COLO829 (cell line): ENCODE results near the gene NAALADL2.

Experiments
- DNase-seq: peaks from one replicate; pipeline ENCODE4 v3.0.0; 2012; ENCODE audit warnings: low spot score

The NAALADL2 gene

DNA sequence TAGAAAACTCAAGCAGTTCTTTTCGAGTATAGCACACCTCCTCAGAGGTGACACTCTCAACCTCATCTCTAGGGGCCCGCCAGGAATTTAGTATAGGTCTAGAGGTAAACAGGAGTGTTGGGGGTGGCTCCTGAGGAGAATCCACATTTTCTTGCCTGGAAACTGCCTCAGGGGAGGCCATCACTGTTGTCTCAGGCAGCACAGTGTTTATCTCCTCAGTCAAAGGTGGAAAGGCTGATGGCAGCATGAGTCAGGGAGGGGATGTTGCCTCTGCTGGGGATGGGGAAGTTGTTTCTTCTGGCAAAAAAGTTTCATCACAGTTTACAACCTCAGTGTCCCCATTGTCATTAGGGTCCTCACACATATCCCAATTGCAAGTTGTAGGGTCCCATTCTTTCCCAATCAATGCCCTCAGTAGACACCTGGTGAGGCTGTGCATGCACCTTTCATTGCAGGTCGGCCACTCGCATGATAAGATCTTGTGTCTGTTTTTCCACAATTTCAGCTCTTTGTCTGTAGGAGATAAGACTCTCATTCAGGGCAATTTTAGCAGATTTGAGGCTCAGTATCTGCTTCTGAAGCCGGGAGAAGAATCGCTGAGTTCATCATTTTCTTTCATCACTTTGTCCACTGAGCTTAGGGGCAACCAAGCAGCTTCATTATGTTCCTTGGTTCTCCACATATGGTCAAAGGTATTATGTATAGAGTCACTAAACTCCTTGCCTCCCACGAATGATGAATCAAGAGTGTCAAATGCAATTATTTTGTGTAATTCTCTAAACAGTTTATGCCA, 25.8 kb downstream of the NAALADL2 start:
- no peak for DNase-seq

DNA sequence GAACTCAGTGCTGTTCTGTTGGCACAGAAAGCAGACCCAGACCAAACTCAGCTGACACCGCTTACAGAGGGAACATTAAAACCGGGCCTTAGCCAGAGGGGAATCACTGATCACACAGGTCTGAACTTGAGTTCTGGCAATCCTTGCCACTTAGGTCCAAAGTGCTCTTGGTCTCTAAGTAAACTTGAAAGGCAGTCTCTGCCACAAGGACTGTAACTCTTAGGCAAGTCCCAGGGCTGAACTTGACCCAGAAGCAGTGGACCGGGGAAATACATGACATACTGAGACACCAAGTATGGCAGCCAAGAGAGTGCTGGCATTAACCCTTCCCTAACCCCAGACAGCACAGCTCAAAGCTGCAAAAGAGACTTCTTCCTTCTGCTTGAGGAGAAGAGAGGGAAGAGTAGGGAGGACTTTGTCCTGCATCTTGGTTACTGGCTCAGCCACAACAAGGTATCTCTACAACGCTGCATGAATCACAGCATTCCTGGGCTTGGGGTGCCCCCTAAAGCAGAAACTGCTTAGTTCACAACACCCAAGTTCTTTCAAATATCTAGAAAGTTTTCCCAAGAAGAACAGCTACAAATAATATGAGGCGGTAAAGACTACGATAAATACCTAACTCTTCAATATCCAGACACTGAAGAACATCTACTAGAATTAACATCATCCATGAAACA, 32.5 kb downstream of the NAALADL2 start:
- no peak for DNase-seq

DNA sequence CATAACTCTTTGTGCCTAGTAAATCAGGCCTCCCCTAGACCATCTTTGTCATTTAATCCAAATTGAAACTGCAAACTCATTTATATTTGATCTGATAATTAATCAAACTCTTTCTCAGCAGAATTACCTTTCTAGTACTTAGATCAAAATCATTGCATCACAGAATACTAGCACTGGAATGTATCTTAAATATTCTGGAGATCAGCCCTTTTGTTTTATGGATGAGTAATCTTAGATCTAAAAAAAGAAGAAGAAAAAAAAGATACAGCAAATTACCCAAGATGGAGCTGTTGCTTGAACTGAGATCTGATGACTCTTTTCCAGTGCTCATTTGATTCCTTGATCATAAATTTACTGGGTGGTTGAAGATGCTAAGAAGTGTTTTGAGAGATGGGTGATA, 47.9 kb downstream of the NAALADL2 start:
- DNase-seq: no peak

DNA sequence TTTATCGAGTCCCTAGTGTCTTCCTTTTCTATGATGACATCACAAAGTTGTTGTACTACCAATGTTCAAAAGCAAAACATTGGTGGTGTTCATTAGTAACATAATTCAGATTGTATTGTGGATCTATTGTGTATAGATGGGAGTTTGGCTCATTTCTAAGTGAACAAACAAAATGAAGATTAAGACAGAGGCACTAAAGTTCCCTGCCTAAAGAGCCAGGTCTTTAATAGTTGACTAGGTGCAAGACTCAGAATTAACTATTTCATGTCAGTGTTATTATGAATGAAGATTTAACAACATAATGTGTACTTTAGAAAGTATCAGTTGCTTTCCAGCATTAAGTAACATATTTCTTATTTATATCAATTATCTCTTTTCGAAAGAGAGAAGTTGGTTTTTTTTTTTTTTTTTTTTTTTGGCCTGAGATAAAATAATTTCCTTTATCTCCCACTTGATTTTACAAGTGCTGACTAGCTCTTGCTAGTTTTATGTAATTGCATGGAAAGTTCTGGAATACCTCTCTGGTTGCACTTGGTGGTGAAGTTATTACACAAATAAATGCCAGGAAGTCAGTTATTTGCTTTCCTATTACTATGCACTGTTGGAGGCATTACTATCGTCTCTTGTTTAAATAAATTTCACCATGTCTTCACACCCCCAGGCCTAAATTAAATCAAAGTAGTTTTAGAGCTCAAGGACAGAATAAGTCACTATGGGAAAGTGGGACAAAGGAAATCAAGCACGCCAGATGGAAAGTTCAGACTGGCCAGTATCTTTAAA, 48.7 kb downstream of the NAALADL2 start:
- DNase-seq: no peak

DNA sequence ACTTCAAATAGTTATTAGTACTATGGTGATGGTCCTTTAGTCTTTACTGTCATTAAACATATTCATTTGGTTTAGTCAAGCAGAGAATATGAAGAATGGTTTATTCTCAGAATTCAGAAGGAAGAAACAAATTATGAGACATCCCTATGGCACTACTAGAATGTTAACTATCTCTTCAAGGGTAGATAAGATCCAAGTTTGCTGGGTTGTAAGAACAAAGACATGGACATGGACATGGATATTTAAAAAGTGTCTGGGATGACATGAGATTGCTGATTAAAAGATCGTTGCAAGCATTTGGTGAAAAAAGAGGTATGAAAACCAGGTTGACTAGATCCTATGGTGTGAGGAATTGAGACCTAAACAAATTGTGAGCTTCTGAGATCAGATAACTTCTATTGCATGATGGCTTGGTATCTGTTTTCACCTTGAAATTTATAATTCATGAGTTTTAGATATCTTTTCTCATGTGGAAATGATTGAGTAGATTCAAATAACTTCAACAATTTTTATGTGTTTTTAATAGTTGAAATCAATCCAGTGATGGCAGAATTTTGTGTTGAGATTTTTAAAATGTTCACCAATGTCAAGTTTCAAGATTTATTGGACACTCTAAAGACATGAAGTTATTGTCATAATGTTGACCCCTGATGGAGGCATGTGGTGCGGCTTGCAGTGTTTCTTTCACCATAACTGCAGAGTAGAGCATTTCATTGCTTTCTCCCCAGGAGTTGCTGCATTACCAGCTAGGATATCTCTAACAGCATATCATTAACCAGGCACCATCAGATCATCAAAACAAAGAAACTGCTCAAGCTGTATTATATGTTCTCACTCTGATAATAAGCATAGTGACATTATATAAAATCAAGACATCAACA, 72.6 kb downstream of the NAALADL2 start:
- no peak for DNase-seq

DNA sequence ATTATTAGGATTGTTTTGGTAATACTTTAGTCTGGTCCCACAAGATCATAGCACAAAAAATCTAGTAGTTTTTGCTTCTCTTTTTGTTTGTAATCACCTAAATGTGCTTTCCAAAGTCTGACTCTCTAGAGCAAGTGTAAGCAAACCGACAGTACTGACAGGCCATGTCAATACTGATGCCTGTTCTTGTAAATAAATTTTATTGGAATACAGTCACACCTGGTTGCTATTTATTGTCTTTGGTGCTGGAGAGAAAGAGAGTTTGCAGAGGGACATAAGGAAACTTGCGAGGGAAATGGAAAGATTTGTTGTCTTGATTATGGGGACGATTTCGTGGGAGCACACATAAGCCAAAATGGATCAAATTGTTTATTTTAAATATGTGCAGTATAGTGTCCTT, 77.5 kb downstream of the NAALADL2 start:
- no peak for DNase-seq

DNA sequence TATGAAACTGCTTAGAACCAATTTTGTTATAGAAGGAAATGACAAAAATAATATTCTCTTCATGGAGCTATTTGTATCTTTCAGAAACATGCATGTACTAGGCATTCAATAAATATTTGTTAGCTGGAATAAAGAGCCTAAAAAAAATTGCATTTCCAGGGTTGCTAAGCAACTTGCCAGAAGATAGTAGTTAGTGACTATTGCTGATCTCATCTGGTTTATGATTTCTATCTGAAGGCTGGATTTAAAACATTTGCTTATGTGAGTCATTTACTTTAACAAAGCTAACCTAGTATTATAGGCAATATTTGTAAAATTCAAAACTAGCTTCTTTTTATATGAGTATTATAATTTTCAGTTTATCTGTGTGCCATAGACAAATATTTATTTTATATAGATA, 78.3 kb downstream of the NAALADL2 start:
- no peak for DNase-seq

DNA sequence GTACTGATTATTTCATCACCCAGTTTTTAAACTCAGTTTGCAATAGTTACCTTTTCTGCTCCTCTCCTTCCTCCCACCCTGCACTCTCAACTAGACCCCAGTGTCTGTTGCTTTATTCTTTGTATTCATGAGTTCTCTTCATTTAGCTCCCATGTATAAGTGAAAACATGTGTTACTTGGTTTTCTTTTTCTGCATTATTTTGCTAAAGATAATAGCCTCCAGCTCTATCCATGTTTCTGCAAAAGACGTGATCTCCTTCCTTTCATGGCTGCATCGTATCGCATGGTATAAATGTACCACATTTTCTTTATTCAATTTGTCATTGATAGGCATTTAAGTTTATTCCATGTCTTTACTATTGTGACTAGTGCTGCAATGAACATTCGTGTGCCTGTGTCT, 79.0 kb downstream of the NAALADL2 start:
- no peak for DNase-seq

DNA sequence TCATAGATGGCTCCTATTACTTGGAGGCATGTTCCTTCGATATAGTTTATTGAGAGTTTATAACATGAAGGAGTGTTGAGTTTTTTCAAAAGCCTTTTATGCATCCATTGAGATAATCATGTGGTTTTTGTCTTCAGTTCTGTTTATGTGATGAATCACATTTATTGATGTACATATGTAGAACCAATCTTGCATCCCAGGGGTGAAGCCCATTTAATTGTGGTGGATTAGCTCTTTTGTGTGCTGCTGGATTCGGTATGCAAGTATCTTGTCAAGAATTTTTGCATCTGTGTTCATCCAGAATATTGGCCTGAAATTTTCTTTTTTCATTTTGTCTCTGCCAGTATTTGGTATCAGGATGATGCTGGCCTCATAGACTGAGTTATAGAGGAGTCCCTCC, 81.0 kb downstream of the NAALADL2 start:
- no peak for DNase-seq

DNA sequence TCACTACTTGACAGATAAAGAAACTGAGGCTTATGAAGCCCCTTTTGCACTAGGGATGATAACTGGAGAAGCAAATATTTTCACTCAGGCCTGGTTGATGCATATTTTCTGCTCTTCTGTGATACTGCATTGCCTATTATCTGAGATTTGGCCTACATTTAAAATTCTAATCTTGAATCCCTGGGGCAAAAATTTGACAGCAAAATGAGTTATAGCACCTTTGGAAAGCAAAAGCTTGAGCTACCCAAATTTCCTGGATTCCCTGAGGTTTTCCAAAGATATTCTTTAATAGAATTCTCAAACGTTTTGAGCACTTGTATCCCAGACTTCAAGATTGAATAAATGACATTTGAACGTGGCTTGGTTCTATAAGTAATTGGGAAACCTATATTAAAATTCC, 86.1 kb downstream of the NAALADL2 start:
- DNase-seq: no peak

DNA sequence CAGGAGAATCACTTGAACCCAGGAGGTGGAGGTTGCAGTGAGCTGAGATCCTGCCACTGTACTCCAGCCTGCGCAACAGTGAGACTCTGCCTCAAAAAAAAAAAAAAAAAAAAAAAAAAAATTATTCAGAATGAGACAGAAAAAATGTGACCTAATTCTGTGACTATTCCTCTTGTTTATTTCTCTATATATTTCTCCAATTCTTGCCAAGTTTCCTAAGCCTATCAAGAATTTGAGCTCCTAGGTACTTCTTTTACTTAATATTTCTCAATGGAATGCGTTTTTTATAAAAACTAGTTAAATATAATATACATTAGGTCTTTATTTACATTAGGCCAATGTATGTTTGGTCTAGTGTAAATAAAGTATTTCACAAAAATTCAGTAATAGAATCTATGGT, 86.8 kb downstream of the NAALADL2 start:
- no peak for DNase-seq

DNA sequence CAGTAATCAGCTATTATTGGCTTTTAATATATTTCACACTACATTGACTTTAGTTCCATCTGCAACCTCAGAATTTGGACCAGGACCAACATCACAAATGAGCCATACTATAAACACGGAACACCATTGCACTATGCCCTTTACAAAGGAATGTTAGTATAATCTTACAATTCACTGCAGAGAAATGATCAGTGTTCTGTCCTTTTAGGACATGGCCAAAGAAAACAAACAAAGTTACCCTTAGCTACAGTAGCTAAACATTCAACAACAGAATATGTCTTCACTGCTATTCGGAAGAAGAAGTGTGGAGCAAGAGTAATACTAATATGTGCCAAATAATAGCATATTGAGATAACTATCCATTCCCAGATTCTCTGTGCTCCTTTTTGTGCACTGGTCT, 90.4 kb downstream of the NAALADL2 start:
- no peak for DNase-seq

DNA sequence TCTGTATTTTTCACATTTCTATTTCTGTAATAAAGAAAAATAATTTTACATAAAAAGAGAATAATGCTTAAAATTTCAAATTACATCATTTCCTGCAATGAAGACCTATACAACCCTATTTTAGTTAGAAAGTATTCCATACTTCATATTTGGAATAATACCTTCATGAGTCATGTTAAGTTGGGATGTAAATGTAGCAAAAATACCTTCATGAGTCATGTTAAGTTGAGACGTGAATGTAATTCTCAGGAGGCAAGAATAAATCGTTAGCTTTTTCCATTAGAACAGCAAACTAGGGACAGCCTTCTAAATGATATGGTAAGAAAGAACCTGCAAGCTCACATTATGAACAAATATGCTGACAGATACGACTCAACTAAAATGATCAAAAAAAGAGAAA, 91.9 kb downstream of the NAALADL2 start:
- DNase-seq: no peak

DNA sequence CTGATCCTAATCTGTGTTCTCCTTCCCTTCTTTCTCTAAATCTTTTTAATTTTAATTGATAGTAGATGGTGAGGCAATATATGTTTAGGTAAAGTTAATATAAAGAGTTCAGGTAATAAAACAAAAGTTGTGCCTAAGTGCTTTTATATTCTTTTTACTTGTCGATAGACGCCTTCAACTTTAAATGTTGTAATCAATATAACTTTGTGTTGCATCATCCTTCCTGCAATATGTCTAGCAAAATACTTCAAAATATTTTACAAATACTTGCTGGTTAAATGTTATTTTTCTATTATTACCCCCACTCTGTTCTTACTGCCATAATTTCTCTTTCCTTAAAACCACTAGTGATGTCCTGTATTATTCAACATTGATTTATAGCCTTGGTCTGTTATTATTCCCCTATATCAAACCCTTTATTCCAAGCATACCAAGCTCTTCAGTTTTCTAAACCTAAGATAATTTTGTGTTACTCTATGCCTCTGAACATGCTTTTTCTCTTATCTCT, 92.4 kb downstream of the NAALADL2 start:
- DNase-seq: no peak

DNA sequence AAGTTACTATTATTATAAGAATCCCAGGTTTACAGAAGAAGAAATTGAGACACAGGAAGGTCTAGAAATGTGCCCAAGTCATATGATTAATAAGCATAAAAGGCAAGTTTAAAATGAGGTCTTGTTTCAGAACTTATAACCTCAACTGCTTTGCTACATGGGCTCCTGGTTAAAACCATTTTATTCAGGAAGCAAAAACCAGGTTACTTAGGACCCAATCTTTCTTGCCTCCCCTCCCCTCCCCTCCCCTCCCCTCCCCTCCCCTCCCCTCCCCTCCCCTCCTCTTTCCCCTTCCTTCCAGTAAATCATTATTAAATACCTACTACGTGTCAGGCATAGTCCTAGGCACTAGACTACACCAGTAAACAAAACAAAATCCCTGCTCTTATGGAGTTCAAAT, 93.9 kb downstream of the NAALADL2 start:
- no peak for DNase-seq

DNA sequence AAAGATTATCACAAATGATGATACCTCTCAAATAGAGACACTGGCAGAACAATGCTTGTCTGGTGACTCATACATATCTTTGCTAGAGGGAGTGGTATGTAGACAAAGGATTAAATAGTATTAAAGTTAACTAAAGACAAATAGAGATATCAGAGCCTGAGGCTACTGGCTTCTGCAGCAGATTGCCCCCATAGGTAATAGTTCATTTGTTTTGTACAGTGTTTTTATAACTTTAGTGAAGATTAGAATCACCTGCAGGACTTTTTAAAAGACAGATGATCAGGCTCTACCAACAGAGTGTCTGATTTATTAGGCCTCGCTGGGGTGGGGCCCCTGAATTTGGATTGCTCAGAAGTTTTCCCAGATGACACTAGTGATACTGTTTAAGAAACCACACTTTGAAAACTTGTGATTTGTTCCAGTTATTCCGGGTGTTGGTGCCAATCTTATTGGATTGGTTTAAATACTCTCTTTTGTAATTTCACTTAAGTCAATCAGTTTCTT, 96.4 kb downstream of the NAALADL2 start:
- DNase-seq: peak; percentile 4

DNA sequence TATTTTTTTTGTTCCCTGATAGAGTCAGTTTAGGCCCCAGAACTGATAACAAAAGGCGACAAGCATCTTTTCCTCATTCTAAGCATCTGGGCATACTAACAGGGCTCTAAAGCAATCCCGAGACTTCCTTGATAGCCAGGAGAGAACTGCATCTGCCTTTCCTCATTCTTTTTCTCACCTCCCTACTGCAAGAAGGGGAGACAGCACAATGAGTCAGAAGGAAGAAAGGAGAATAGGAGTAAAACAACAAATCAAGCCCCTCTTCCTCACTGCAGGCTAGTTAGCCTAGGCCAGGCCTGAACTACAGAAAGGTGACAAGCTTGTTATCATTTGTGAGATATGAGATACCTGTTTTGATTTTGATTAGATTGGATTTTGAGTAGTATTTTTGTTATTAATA, 97.9 kb downstream of the NAALADL2 start:
- DNase-seq: no peak

DNA sequence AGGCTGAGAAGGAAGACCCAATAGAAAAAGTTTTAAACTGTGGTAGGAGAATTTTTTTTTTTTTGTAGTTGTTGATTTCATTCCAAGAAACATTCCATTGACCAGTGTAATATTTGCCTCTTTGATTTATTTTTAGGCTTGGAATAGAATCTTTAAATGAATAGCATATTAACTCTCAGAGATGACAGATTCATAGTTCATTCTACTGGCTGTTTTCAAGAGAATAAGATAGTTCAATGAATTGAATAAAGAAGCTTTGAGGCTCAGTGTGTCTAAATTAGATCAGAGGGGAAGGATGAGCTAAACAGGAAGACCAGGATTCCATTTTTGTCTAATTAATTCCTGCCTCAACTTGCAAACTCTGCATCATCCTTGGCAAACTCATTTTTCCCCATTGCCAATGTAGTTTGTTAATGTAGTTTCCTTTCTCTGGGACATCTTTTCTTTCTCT, 98.4 kb downstream of the NAALADL2 start:
- peak; percentile 24 for DNase-seq

DNA sequence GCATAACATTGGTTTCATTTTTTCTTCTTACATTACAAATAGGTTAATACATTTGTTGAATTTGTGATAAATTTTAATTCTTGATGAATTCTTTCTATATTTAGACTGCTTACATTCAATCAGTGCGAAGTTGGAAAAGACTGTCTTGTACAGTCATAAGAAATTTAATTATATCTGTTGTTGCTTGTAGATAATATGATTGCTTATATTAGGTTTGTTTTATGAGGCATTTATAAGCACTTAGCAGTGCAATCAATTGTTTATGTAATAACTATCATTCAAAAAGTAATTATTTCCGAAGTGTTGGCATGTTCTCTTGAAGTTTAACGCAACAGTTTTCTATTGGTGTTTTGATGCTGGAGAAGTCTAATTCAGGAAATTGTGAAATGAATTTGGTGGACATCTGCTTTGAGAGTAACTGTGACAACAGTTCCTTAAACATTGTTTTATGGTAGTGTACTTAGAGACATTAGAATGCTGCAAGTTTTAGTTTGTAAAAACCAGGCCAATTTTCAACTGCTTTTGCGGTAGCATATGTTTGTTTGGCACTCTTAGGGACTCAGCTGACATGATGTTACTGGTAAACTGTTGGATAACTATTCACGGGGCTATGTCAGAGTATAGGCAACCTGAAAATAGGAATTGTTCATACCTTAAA, 99.7 kb downstream of the NAALADL2 start:
- no peak for DNase-seq

DNA sequence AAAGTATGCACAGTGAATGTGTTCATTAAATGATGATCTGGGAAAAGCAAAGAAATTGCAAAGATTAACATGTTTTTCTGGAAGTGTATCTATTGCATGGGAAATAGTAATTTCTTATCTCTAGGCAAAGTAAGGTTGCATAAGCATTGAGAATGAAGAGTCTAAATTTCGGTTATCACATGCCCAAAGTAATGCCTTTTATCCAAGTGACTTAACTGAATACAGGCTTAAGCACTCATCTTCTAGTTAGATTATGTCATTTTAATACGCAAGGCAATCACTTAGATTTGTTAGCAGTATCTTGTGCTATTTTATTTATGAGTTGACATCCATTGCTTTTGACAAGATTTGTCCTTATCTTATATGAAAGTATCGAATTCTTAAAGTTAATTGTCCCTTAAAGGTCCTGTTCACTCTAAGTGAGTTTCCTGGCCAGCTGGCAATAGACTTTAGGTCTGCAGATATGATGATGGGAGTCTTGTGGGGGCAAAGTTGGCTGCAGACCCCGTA, 100.5 kb downstream of the NAALADL2 start:
- DNase-seq: no peak

DNA sequence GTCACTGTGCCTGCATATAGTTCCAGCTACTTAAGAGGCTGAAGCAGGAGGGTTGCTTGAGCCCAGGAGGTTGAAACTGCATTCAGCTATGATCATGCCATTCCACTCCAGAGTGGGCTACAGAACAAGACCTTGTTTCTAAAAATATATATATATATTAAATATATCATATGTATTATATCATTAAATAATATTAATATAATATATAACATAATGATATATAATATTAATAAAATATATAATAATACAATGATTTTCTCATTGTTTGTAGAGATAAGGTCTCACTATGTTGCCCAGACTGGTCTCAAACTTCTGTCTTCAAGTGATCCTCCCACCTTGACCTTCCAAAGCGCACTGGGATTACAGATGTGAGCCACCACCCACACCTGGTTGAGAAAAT, 101.8 kb downstream of the NAALADL2 start:
- no peak for DNase-seq
